ENCODE results near the gene CACNA1C. TPM values are rescaled to one million over a fixed set of nuclear protein-coding genes. Genes with fewer than 3 reads are reported as not detected.
A peak's percentile ranks its signal among the peaks of the same experiment; 100 is the strongest.

The CACNA1C gene
- total RNA-seq, 1 experiment from 2014 or later: 0.57 TPM

- DNase-seq (ENCODE audit: low read depth): peak; percentile 12
Observed at GRCh38 chr12:2384533-2385351, 332.0 kb downstream of the CACNA1C start.

- DNase-seq (ENCODE audit: low read depth): no peak
Observed at GRCh38 chr12:2385529-2385928, 332.7 kb downstream of the CACNA1C start.

- DNase-seq (ENCODE audit: low read depth): no peak
Observed at GRCh38 chr12:2386566-2386965, 333.8 kb downstream of the CACNA1C start.

- DNase-seq (ENCODE audit: low read depth): no peak
Observed at GRCh38 chr12:2387103-2387834, 334.5 kb downstream of the CACNA1C start.

- DNase-seq (ENCODE audit: low read depth): no peak
Observed at GRCh38 chr12:2389079-2389790, 336.4 kb downstream of the CACNA1C start.

- DNase-seq (ENCODE audit: low read depth): no peak
Observed at GRCh38 chr12:2390133-2390532, 337.3 kb downstream of the CACNA1C start.

- no peak for DNase-seq (ENCODE audit: low read depth)
Observed at GRCh38 chr12:2390850-2391390, 338.1 kb downstream of the CACNA1C start.

- no peak for DNase-seq (ENCODE audit: low read depth)
Observed at GRCh38 chr12:2391740-2392331, 339.0 kb downstream of the CACNA1C start.

GRCh38 chr12:2393016-2393415, 340.2 kb downstream of the CACNA1C start:
- DNase-seq (ENCODE audit: low read depth): no peak

- no peak for DNase-seq (ENCODE audit: low read depth)
Observed at GRCh38 chr12:2393996-2394395, 341.2 kb downstream of the CACNA1C start.

- peak; percentile 36 for DNase-seq (ENCODE audit: low read depth)
Observed at GRCh38 chr12:2395354-2395977, 342.7 kb downstream of the CACNA1C start.

- no peak for DNase-seq (ENCODE audit: low read depth)
Observed at GRCh38 chr12:2396448-2396871, 343.7 kb downstream of the CACNA1C start.

GRCh38 chr12:2397356-2398045, 344.7 kb downstream of the CACNA1C start:
- no peak for DNase-seq (ENCODE audit: low read depth)

- DNase-seq (ENCODE audit: low read depth): no peak
Observed at GRCh38 chr12:2401040-2401439, 348.3 kb downstream of the CACNA1C start.

- no peak for DNase-seq (ENCODE audit: low read depth)
Observed at GRCh38 chr12:2402073-2402579, 349.3 kb downstream of the CACNA1C start.

- DNase-seq (ENCODE audit: low read depth): no peak
Observed at GRCh38 chr12:2403221-2403976, 350.6 kb downstream of the CACNA1C start.

GRCh38 chr12:2405039-2405438, 352.3 kb downstream of the CACNA1C start:
- no peak for DNase-seq (ENCODE audit: low read depth)

GRCh38 chr12:2406903-2407302, 354.1 kb downstream of the CACNA1C start:
- DNase-seq (ENCODE audit: low read depth): no peak

GRCh38 chr12:2408262-2408661, 355.5 kb downstream of the CACNA1C start:
- no peak for DNase-seq (ENCODE audit: low read depth)
